GM20431 (cell line): ENCODE measurements around the gene ADORA2A.

Experiments used
- in situ Hi-C: fragments of 300-500 bp; cut with MseI, MboI; formaldehyde crosslinking; loops from one replicate; pipeline ENCODE4 v1.15.0; 2020; ENCODE audit warnings: low sequenced_read_pairs; ENCODE audit not compliant: unreplicated experiment

ADORA2A gene

GRCh38 chr22:24442352-24442744 lies 14.9 kb downstream of the ADORA2A start:
- in situ Hi-C loops = no loop called here

- in situ Hi-C loops = no loop called here
These were observed 16.3 kb downstream of the ADORA2A start for GRCh38 chr22:24443668-24444067.

GRCh38 chr22:24444251-24444650 lies 16.9 kb downstream of the ADORA2A start:
- in situ Hi-C loops = no loop called here

GRCh38 chr22:24444729-24445466 lies 17.5 kb downstream of the ADORA2A start:
- in situ Hi-C loops = no loop called here

- in situ Hi-C loops = no loop called here
These were observed 18.3 kb downstream of the ADORA2A start for GRCh38 chr22:24445481-24446259.

- in situ Hi-C loops = no loop called here
These were observed 18.8 kb downstream of the ADORA2A start for GRCh38 chr22:24446260-24446611.

- in situ Hi-C loops = no loop called here
These were observed 23.2 kb downstream of the ADORA2A start for GRCh38 chr22:24450610-24451009.

- in situ Hi-C loops = no loop called here
These were observed 23.8 kb downstream of the ADORA2A start for GRCh38 chr22:24451162-24451561.

- in situ Hi-C loops = no loop called here
These were observed 26.5 kb downstream of the ADORA2A start for GRCh38 chr22:24453853-24454252.

- in situ Hi-C loops = no loop called here
These were observed 27.6 kb downstream of the ADORA2A start for GRCh38 chr22:24455039-24455438.

- in situ Hi-C loops = no loop called here
These were observed 28.5 kb downstream of the ADORA2A start for GRCh38 chr22:24455751-24456426.

- in situ Hi-C loops = no loop called here
These were observed 30.6 kb downstream of the ADORA2A start for GRCh38 chr22:24457894-24458420.

GRCh38 chr22:24459911-24460310 lies 32.5 kb downstream of the ADORA2A start:
- in situ Hi-C loops = no loop called here

- in situ Hi-C loops = no loop called here
These were observed 33.2 kb downstream of the ADORA2A start for GRCh38 chr22:24460418-24461089.

GRCh38 chr22:24463071-24463760 lies 35.8 kb downstream of the ADORA2A start:
- in situ Hi-C loops = no loop called here

GRCh38 chr22:24465566-24465965 lies 38.2 kb downstream of the ADORA2A start:
- in situ Hi-C loops = no loop called here

- in situ Hi-C loops = no loop called here
These were observed 38.6 kb downstream of the ADORA2A start for GRCh38 chr22:24465975-24466374.

GRCh38 chr22:24466716-24467328 lies 39.4 kb downstream of the ADORA2A start:
- in situ Hi-C loops = no loop called here

GRCh38 chr22:24467340-24467739 lies 39.9 kb downstream of the ADORA2A start:
- in situ Hi-C loops = no loop called here
